ENCODE data around the gene MAML1.
"Not testable (repeated sequence)": the region's sequence is repeated elsewhere in the genome, so short reads cannot be mapped to it uniquely, and the experiment has no call there.

DNA sequence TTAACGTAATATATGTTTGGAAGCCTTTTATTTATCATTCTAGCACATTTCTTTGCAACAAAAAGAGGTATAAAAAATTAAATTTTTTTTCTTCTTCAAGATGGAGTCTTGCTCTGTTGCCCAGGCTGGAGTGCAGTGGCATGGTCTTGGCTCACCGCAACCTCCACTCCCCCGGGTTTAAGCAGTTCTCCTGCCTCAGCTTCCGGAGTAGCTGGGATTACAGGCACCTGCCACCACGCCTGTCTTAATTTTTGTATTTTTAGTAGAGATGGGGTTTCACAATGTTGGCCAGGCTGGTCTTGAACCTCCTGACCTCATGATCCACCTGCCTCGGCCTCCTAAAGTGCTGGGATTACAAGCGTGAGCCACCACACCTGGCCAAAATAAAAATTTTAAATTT is 11.5 kb downstream of the MAML1 start:
- TF ChIP-seq, protein P1, sequence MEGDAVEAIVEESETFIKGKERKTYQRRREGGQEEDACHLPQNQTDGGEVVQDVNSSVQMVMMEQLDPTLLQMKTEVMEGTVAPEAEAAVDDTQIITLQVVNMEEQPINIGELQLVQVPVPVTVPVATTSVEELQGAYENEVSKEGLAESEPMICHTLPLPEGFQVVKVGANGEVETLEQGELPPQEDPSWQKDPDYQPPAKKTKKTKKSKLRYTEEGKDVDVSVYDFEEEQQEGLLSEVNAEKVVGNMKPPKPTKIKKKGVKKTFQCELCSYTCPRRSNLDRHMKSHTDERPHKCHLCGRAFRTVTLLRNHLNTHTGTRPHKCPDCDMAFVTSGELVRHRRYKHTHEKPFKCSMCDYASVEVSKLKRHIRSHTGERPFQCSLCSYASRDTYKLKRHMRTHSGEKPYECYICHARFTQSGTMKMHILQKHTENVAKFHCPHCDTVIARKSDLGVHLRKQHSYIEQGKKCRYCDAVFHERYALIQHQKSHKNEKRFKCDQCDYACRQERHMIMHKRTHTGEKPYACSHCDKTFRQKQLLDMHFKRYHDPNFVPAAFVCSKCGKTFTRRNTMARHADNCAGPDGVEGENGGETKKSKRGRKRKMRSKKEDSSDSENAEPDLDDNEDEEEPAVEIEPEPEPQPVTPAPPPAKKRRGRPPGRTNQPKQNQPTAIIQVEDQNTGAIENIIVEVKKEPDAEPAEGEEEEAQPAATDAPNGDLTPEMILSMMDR (IDR thresholded peaks at IDR 0.05): not testable (repeated sequence)
- TF ChIP-seq POLR2AphosphoS5, POLR2A (IDR thresholded peaks at IDR 0.05): not testable (repeated sequence)
